Mesendoderm (in vitro differentiated cells): ENCODE measurements around the gene SPECC1.
"Not testable (repeated sequence)": the region's sequence is repeated elsewhere in the genome, so short reads cannot be mapped to it uniquely, and the experiment has no call there.

Experiments used
- DNase-seq: peaks from one replicate; pipeline ENCODE4 v3.0.0; 2013
- H2AK5ac ChIP-seq: 2 replicates; pipeline ENCODE4 v1.6.1; 2013; ENCODE audit warnings: low read length, inconsistent platforms
- H2BK120ac ChIP-seq: 2 replicates; pipeline ENCODE4 v1.6.1; 2013; ENCODE audit warnings: low read depth, mild to moderate bottlenecking, low read length, moderate library complexity, mixed read lengths
- H2BK15ac ChIP-seq: replicated peaks from 2 replicates; pipeline ENCODE4 v1.6.1; 2013; ENCODE audit warnings: low read depth, mild to moderate bottlenecking, moderate library complexity
- H2BK5ac ChIP-seq: 2 replicates; pipeline ENCODE4 v1.6.1; 2013; ENCODE audit warnings: low read length, inconsistent platforms
- H3K18ac ChIP-seq: 2 replicates; pipeline ENCODE4 v1.6.1; 2013; ENCODE audit warnings: mild to moderate bottlenecking, low read length, mixed read lengths
- H3K23ac ChIP-seq: one replicate; pipeline ENCODE4 v1.6.1; 2013; ENCODE audit warnings: low read length
- H3K27ac ChIP-seq: 2 replicates; pipeline ENCODE4 v1.5.1; 2013; ENCODE audit warnings: low read depth, mild to moderate bottlenecking, inconsistent platforms, low read length, moderate library complexity
- H3K27me3 ChIP-seq: 2 replicates; pipeline ENCODE4 v1.6.1; 2013; ENCODE audit warnings: low read length, control low read depth, mild to moderate bottlenecking, inconsistent platforms; ENCODE audit not compliant: insufficient read depth, poor library complexity
- H3K36me3 ChIP-seq: 2 replicates; pipeline ENCODE4 v1.6.1; 2013; ENCODE audit warnings: low read length, inconsistent platforms; ENCODE audit not compliant: control insufficient read depth, insufficient read depth
- H3K4ac ChIP-seq: one replicate; pipeline ENCODE4 v1.6.1; 2013; ENCODE audit warnings: low read depth, mild to moderate bottlenecking, low read length, moderate library complexity
- H3K4me1 ChIP-seq: 2 replicates; pipeline ENCODE4 v1.6.1; 2013; ENCODE audit warnings: low read depth, low read length, inconsistent platforms; ENCODE audit not compliant: control insufficient read depth
- H3K4me2 ChIP-seq: 2 replicates; pipeline ENCODE4 v1.6.1; 2013; ENCODE audit warnings: low read length
- H3K4me3 ChIP-seq: 2 replicates; pipeline ENCODE4 v1.5.1; 2013; ENCODE audit warnings: mild to moderate bottlenecking, low read length
- H3K56ac ChIP-seq: one replicate; pipeline ENCODE4 v1.6.1; 2013; ENCODE audit warnings: low read length
- H3K79me1 ChIP-seq: 2 replicates; pipeline ENCODE4 v1.6.1; 2013; ENCODE audit warnings: low read length, inconsistent platforms
- H3K79me2 ChIP-seq: 2 replicates; pipeline ENCODE4 v1.6.1; 2013; ENCODE audit warnings: mild to moderate bottlenecking, low read length; ENCODE audit not compliant: control insufficient read depth, insufficient read depth
- H3K9ac ChIP-seq: 2 replicates; pipeline ENCODE4 v1.6.1; 2013; ENCODE audit warnings: low read length, inconsistent platforms
- H4K5ac ChIP-seq: one replicate; pipeline ENCODE4 v1.6.1; 2013; ENCODE audit warnings: low read length
- H4K8ac ChIP-seq: one replicate; pipeline ENCODE4 v1.6.1; 2013; ENCODE audit warnings: low read depth, mild to moderate bottlenecking, control low read depth, low read length, moderate library complexity
- WGBS: extraction: QIAGEN DNeasy Blood & Tissue Kit; methylation state at CpG from one replicate; pipeline ENCODE4 v1.1.7; 2013; ENCODE audit warnings: low lambda C conversion rate, missing lambda C conversion rate; ENCODE audit not compliant: insufficient coverage; ENCODE audit errors: extremely low coverage; 5-methylcytosine and 5-hydroxymethylcytosine counted together

The SPECC1 gene

GRCh38 chr17:20196286-20196685 lies 187.1 kb downstream of the SPECC1 start:
- H2BK5ac ChIP-seq, H3K56ac ChIP-seq, H3K27ac ChIP-seq, H3K79me1 ChIP-seq, H3K27me3 ChIP-seq, H3K4me3 ChIP-seq, H3K9ac ChIP-seq, H3K36me3 ChIP-seq, H4K8ac ChIP-seq, H2AK5ac ChIP-seq, H3K18ac ChIP-seq, H3K4ac ChIP-seq, H3K4me2 ChIP-seq, DNase-seq, H2BK15ac ChIP-seq, H2BK120ac ChIP-seq, H3K23ac ChIP-seq, H3K79me2 ChIP-seq, H4K5ac ChIP-seq, H3K4me1 ChIP-seq: not testable (repeated sequence)
- no CpG with 5 or more reads among the region's 3 CpGs for WGBS

GRCh38 chr17:20197272-20197926 lies 188.2 kb downstream of the SPECC1 start:
- H3K23ac ChIP-seq = no peak overlapping the region
- H2BK5ac ChIP-seq = no peak overlapping the region
- no peak overlapping the region for H4K5ac ChIP-seq
- H2BK120ac ChIP-seq = no peak overlapping the region
- no peak overlapping the region for H3K4me3 ChIP-seq
- no peaks in the 10 kb centered on the region for H3K27me3 ChIP-seq
- no peak overlapping the region for H4K8ac ChIP-seq
- H3K36me3 ChIP-seq = no peaks in the 10 kb centered on the region
- H3K79me1 ChIP-seq = peaks cover 5% of the 10 kb centered on the region
- H3K4me1 ChIP-seq = no peaks in the 10 kb centered on the region
- H3K27ac ChIP-seq = no peak overlapping the region
- no CpG with 5 or more reads among the region's 5 CpGs for WGBS
- no peak overlapping the region for H2BK15ac ChIP-seq
- H3K79me2 ChIP-seq = no peaks in the 10 kb centered on the region
- DNase-seq = no peak
- H3K9ac ChIP-seq = no peak overlapping the region
- H3K18ac ChIP-seq = no peak overlapping the region
- no peak overlapping the region for H3K56ac ChIP-seq
- H2AK5ac ChIP-seq = no peak overlapping the region
- H3K4ac ChIP-seq = no peak overlapping the region
- no peak overlapping the region for H3K4me2 ChIP-seq

GRCh38 chr17:20200016-20200795 lies 191.0 kb downstream of the SPECC1 start:
- Histone ChIP-seq H3K4ac (no peak overlapping the region), H3K18ac (no peak overlapping the region), H3K79me1 (peaks cover 12% of the 10 kb centered on the region), H3K56ac (peak overlapping the region; percentile 4), H3K27ac (no peak overlapping the region), H3K27me3 (no peaks in the 10 kb centered on the region), H4K5ac (no peak overlapping the region), H3K4me2 (no peak overlapping the region), H3K4me3 (no peak overlapping the region), H4K8ac (no peak overlapping the region), H3K23ac (no peak overlapping the region), H2BK15ac (no peak overlapping the region), H2BK120ac (no peak overlapping the region), H3K79me2 (peaks cover 2% of the 10 kb centered on the region), H2AK5ac (no peak overlapping the region), H3K36me3 (no peaks in the 10 kb centered on the region), H3K9ac (no peak overlapping the region), H3K4me1 (no peaks in the 10 kb centered on the region), H2BK5ac (no peak overlapping the region)
- DNase-seq = peak; percentile 31
- WGBS = no CpG with 5 or more reads among the region's 5 CpGs

- WGBS = no CpG with 5 or more reads among the region's 10 CpGs
- peaks cover 12% of the 10 kb centered on the region for H3K79me1 ChIP-seq
- H3K4me3 ChIP-seq = no peak overlapping the region
- H2BK120ac ChIP-seq = no peak overlapping the region
- no peak overlapping the region for H4K8ac ChIP-seq
- H4K5ac ChIP-seq = no peak overlapping the region
- no peaks in the 10 kb centered on the region for H3K4me1 ChIP-seq
- no peak overlapping the region for H3K56ac ChIP-seq
- no peak overlapping the region for H3K4ac ChIP-seq
- no peak overlapping the region for H3K23ac ChIP-seq
- H3K18ac ChIP-seq = no peak overlapping the region
- DNase-seq = no peak
- H2BK5ac ChIP-seq = no peak overlapping the region
- no peaks in the 10 kb centered on the region for H3K36me3 ChIP-seq
- no peak overlapping the region for H3K4me2 ChIP-seq
- no peak overlapping the region for H2BK15ac ChIP-seq
- no peaks in the 10 kb centered on the region for H3K27me3 ChIP-seq
- no peak overlapping the region for H2AK5ac ChIP-seq
- H3K9ac ChIP-seq = no peak overlapping the region
- H3K27ac ChIP-seq = no peak overlapping the region
- H3K79me2 ChIP-seq = peaks cover 2% of the 10 kb centered on the region
Measured at GRCh38 chr17:20200865-20201458, 191.8 kb downstream of the SPECC1 start.

- Histone ChIP-seq H4K5ac (no peak overlapping the region), H3K27ac (no peak overlapping the region), H3K4me2 (no peak overlapping the region), H3K79me2 (peaks cover 2% of the 10 kb centered on the region), H3K9ac (no peak overlapping the region), H3K79me1 (peaks cover 13% of the 10 kb centered on the region), H3K36me3 (no peaks in the 10 kb centered on the region), H3K4ac (no peak overlapping the region), H2BK15ac (no peak overlapping the region), H2BK5ac (no peak overlapping the region), H3K27me3 (no peaks in the 10 kb centered on the region), H3K18ac (no peak overlapping the region), H2BK120ac (no peak overlapping the region), H3K56ac (no peak overlapping the region), H3K23ac (no peak overlapping the region), H4K8ac (no peak overlapping the region), H3K4me1 (no peaks in the 10 kb centered on the region), H3K4me3 (no peak overlapping the region), H2AK5ac (no peak overlapping the region)
- WGBS = no CpG with 5 or more reads among the region's 3 CpGs
- peak; percentile 33 for DNase-seq
Measured at GRCh38 chr17:20202141-20202621, 193.0 kb downstream of the SPECC1 start.
